SKM-1 (cell line): ENCODE results near the gene LPCAT4.
"Not testable (repeated sequence)": the region's sequence is repeated elsewhere in the genome, so short reads cannot be mapped to it uniquely, and the experiment has no call there.

Experiments used
- DNase-seq: peaks from one replicate; lab custom pipeline; 2025; ENCODE audit not compliant: unreplicated experiment; lab: John Stamatoyannopoulos, UW

LPCAT4 gene, protein sequence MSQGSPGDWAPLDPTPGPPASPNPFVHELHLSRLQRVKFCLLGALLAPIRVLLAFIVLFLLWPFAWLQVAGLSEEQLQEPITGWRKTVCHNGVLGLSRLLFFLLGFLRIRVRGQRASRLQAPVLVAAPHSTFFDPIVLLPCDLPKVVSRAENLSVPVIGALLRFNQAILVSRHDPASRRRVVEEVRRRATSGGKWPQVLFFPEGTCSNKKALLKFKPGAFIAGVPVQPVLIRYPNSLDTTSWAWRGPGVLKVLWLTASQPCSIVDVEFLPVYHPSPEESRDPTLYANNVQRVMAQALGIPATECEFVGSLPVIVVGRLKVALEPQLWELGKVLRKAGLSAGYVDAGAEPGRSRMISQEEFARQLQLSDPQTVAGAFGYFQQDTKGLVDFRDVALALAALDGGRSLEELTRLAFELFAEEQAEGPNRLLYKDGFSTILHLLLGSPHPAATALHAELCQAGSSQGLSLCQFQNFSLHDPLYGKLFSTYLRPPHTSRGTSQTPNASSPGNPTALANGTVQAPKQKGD

DNA sequence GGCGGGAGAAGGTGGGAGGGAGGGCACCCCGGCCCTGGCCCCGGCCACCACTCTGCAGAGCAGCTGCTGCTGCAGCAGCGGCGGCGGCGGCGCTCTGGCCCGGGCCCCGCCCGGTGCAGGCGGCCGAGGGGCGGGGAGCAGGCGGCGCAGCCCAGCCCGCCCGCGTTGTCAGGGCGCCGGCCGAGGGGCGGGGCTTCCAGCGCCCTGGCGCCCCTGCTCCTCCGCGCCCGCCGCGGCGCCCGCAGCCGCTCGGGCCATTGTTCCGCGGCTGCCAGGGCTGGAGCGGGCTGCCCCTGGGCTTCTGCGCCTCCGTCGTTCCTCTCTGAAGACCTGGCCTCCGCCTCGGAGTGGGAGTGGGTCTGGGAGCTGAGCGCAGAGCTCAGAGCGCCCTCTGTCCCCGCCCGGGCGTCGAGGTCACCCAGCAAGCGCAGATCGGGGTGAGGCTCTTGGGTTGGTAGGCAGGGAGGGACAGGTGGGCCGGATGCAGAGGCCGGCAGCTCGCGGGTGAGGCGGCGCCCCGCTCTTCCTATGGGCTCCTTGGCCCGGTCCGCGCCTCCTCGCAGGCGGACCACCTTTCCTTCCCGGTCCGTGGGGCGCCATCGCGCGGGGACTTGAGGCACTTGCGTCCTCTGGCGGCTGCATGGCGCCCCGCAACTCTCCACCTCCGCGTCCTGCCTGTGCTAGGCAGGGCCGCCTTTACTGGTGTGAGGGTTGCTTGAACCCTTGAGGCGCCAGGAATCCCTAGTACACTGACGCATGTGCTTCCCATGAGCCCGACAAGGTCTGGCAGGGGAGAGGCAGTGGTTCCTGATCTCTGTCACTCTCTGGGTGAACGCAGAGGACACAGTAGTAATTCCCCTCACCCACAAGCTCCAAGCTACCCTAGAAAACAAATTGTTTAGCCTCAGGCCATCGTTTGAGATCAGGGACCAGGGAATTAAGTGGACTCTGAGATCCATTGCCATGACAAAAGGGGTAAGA, at the start of gene LPCAT4:
Gene LPCAT4, minus strand, starts transcription at position 96 of the 981 bp plus-strand sequence. CDS start 96 bp downstream, outside the sequence.
- peak; percentile 75 for DNase-seq

DNA sequence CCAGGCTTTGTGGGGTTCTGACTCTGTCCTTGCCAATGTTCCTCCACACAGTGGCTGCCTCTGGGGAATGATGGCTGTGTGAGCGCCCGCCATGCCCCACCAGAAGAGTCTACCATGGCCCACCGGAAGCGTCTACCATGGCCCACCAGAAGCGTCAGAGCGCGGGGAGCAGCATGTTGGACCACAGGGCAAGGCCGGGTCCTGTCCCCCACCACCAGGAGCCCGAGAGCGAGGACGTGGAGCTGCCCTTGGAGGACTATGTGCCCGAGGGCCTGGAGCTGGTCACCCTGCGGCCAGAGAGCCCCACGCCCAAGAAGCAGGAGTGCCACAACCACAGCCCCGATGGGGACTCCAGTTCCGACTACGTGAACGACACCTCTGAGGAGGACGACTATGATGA, 42.5 kb upstream of the LPCAT4 start:
- DNase-seq = not testable (repeated sequence)

DNA sequence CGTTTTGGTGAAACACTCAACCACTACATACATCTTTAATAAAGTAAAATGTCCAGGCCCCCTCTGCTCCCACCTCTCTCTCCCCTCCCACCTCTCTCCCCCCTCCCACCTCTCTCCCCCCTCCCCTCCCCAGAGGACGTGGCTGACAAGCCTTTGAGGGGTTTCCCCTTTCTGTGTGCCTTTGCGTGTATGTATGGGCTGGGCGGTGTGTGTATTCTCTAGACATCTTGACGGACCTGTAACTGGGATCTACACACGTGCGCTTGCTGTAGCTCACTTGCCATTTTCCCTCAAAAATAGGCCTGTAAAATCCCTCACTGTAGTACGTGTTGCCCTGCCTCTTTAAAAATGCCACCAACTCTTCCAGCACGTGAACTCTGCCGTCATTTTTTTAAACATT, 42.0 kb upstream of the LPCAT4 start:
- not testable (repeated sequence) for DNase-seq

DNA sequence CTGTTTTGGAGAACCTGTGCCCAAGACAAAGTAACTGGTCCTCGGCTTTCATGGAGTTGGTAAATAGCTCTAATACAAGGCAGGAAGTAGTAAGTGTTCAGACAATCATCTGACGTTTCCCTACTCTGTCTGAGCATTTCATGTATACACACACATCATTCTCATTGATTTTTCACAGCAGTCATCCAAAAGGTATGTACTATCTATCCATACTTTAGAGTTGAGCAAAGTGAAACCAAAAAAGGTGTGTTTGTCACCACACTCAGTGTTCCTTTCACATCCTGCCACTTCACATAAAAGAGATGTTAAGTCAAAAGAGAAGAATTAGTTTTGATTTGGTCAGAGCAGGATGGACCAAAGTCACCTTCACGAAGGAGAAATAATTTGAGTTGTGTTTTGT, 36.9 kb upstream of the LPCAT4 start:
- DNase-seq = not testable (repeated sequence)

DNA sequence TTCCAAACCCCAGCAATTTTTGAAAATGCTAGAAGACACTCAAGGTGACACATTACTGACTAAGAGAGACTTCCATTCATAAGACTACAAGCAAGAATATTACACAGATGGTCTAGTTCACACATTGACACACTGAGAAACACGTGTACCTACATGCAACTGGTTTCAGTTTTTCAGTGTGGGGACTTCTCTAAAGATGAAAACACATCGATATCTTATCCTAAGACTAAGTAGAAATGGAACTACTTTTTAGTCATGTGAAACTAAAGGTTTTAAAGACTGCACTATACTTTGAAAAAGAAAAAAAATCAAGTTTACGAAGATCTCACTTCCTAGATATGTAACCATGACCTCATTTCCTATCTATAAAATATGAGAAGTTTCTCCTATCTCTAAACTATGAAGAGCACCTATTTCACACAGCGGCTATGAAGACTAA, 36.2 kb upstream of the LPCAT4 start:
- DNase-seq = not testable (repeated sequence)

DNA sequence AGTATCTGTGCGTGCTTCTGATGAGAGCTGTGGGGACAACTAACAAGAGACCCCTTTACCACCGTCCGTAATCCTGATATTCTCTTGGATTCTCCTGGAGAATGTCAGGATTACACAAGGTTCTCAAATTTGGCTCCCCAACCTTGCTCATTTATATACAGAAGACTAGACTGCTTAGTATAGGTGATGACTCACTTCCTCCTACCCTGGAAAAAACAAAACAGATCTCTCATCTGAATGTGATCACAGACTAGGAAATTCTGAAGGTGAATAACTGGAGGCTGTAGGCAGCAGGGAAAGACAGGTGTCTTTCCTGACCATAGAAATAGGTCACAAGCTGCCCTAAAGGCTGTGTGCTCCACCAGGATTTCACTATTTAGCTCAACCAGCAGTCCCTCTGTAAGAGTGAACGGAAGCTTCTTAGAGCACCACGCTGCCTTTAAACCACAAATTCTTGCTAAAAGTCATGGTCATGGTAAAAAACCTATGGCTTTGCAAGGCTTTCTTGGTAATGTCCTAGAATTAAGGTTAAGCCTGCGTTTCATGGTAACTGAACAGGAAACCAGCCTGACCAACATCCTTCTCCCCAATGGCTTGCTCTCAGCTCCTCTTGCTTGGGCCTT, 30.8 kb upstream of the LPCAT4 start:
- DNase-seq = not testable (repeated sequence)

DNA sequence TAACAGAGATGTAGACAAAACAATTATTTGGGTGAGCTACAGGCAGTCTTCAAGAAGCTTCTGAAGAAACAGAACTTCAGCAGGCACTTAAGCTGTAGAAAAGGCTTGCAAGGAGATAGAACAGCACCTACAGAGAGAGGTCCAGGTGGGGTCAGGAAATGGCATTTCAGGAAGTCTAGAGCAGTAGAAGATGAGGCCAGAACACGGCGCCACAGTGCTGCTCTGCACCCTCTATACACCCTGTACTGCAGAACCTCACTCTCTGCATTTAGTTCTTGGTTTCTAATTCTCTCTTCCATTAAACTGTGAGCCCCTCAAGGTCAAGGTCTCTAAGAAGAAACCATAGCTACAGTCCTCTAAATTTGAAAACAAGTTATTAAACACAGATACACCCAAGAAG, 26.0 kb upstream of the LPCAT4 start:
- DNase-seq = not testable (repeated sequence)

DNA sequence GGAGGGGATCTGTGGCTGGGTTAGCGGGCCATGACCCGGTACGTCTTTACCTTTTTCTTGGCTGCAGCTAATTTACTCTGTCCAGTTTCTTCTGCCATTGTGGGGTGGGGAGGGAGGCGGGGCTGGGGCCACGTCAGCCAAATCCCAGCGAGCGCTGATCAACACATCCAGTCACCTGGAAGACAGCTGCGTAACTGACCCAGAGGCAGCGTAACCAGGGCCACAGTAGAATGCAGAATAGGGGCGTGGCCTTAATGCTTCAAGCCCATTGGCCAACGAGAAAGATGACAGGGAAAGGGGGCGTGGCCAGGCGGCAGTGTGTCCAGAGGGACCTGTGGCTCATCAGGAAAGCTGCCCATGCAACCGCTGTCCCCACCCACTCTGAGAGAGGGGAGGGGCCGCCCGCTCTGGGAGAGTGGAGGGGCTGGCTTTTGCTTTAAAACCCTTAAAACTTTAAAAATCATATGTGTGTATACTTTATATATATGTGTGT, 22.6 kb upstream of the LPCAT4 start:
- not testable (repeated sequence) for DNase-seq

DNA sequence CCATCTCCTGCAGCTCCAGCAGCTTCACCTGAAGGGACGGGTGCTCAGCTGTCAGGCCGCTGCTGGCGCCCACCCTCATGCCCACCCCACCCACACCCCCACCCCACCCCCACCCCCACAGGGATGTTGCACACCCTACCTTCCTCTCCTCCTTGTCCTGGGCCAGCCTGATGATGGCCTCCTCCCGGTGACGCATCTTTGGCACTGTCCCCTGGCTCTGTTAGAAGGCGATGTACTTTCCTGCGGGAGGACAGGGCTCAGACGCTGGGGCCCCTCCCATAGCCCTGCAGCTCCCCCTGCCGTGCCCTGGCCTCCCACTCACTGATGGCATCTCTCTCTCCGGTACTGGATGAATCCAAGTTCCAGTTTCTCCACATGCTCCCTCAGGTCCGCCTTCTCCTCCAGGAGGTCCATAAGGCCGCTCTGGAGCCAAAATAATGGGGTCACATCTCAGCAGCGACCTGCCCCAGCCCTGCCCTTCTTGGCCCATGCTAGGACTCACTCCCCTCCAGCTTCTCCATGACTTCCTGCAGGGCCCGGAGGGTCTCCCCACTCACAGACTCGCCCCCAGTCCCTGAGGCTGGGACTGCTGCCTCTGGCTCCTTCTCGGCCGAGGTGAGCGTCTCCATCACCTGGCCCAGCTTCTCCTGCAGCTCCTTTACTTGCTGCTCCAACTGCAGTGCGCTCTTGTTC, 15.0 kb upstream of the LPCAT4 start:
- not testable (repeated sequence) for DNase-seq

DNA sequence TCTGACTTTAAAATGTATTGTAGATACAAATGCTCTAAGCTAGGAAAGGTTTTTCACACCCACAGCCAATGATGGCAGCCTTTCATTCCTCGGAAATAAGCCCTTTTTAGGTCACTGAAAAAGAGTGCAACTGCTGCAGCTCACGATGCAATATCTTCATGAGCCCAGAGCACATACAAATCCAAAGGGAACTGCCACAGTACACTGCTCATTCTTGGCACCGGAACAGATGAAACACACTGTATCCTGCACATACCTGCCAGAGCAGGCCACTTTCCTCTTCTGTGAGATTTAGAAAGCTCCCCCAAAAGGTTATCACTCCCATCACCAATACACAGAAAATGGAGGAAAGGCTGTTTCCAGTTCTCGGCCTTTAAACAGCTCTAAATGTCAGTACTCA, 13.5 kb upstream of the LPCAT4 start:
- not testable (repeated sequence) for DNase-seq

DNA sequence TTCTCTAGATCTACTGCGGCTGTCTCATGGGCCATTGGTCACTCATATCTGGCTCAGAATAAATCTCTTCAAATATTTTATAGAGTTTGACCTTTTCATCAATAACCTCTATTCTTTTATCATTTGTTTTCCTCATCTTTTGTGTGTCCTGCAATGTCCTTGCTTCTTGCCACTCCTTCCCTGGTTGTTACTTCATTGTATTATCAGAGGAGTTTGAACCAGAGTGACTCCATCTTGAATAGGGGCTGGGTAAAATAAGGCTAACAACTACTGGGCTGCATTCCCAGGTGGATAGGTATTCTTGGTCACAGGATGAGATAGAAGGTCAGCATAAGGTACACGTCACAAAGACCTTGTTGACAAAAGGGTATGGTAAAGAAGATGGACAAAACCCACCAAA, 9.9 kb upstream of the LPCAT4 start:
- DNase-seq = no peak

DNA sequence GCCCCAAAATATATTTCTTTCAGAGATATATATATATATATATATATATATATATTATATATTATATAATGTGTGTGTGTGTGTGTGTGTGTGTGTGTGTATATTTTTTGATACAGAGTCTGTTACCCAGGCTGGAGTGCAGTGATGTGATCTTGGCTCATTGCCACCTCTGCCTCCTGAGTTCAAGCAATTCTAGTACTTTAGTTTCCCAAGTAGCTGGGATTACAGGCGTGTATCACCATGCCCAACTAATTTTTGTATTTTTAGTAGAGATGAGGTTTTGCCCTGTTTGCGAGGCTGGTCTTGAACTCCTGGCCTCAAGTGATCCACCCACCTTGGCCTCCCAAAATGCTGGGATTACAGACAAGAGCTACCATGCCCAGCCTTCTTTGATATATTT, 8.5 kb upstream of the LPCAT4 start:
- DNase-seq = not testable (repeated sequence)

DNA sequence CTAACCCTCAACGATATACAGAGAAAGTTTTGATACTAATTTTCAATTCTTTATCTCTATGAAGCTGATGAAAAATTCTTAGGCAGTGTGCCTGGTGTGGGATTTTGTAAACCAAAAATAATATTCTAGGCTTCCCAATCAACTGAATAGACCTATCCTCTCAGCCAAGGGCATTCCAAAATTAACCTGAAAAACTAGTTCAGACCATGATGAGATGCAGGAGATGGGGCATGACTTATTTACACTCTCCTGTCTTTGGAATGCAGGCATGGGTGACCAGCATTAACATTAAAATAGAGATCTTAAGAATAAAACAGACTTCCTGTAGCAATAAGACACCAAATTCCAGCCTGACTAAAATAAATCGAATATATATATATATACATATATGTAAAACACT, 7.8 kb upstream of the LPCAT4 start:
- DNase-seq = no peak

DNA sequence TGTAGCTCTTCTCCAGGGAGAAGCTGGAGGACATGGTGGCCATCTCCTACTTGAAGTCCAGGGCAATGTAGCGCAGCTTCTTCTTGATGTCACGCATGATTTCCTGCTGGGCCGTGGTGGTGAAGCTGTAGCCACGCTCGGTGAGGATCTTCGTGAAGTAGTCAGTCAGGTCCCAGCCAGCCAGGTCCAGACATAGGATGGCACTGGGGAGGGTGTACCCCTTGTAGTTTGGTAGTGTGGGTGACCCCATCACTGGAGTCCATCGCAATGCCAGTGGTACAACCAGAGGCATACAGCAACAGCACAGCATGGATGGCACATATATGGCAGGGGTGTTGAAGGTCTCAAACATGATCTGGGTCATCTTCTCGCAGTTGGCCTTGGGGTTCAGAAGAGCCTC, 7.0 kb upstream of the LPCAT4 start:
- DNase-seq = no peak

DNA sequence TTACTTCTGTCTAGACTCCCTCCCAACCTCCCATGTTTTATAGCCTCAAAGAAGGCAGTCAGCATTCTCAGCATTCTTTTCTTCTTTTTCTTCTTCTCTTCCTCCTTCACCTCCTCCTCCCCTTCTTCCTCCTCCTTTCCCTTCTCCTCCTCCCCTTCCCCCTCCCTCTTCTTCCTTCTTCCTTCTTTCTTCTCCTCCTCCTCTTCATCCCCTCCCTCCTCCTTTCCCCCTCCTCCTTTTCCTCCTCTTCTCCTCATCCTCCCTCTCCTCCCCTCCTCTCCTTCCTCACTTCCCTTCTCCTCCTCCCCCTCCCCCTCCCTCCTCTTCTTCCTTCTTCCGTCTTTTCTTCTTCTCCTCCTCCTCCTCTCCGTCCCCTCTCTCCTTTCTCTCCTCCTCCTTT, 3.6 kb upstream of the LPCAT4 start:
- DNase-seq = no peak

DNA sequence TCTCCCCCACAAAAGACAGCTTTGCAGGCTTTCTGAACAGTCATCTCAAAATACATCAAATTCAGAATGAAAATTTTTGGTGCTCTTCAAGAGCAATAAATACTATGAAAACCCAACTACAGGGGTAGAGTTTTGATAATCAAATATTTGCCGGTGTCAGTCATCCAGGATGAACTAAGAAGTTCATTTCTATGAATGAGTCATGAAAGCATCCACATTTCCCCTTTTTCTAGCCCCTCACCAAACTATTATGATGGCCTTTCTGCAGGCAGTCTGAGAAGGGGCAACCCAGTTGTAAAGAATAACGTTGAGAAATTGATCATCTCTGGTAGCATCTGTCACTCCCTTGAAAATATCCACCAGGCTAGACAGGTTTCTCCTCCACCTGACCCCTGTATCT, 3.1 kb upstream of the LPCAT4 start:
- DNase-seq = no peak

DNA sequence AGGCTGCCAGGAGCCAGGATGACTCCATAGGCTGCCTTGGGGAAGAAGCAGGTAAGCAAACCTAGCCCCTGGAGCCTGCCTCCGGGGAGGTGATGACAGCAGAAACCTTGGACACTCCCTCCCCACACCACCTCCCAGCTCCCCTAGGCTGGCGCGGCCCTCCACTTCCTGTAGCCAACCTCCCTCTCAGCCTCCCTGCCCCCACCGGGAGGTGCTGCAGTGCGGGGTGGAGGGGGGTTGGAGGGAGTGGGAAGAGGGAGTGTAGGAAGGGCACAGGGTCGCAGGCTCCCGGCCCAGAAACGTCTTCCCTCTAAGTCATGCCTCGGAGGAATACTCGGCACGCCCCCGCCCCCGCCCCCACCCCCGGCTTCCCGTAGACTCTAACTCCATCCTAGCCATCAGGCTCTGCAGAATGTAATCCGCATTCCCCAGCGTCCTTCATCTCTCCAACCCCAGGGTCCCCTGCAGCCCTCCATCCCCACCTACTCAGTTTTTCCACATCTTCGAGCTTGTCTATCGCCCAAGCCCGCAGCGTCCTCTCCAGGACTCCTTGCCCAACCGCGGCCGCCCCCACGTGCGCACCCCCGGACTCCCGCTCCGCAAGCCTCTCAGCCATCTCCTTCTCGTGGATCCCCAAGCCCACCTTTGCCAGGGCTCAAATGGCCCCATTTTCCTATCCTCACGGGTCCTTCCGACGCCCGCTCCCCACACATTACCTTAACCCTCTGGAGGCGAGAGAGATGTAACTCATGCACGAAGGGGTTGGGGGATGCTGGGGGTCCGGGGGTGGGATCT, 528 bp downstream of the LPCAT4 start:
- DNase-seq = peak; percentile 29

DNA sequence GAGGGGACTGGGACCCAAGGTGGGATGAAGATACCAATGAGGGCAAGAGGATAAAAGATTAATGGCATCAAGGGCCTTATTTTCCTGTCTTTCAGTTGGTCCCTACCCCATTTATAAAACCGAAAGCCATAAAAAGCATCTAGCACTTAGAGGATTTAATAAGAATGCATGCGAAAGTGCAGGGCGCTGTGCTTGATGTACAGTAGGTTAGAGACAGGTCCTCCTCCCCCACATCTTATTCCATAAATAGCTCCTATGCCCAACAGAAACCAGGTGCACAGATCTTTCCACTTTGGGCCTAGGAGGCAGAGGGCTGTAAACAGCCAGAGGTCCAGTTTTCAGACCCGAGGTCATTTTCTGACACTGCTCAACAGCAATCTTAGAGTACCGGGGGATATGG, 1.2 kb downstream of the LPCAT4 start:
- no peak for DNase-seq

DNA sequence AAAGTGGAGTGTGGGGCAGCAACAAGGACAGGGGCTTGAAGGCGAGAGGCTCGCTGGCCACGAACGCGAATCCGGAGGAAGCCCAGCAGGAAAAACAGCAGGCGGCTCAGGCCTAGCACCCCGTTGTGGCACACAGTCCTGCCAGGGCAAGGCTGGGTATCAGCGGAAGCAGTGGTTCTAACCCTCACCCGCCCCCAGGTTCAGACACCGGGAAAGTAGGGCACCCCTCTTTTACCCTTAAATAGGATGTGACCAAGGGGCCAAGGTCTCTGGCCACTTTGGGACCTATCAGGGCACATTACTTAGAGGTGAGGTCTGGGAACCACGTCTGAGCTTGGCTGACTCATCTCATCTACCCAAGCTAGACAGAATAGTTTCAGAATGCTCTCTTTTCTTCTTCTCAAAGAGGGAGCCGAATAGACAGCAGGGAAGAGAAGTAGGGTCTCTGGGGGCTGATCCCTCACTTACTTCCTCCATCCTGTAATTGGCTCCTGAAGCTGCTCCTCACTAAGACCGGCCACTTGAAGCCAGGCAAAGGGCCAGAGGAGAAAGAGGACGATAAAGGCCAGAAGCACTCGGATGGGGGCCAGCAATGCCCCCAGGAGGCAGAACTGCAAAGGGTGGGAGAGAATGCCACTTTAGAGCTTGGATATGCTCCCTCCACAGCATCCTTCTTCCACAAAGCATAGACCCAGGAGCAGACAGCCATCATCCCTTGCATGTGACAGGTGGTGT, 1.7 kb downstream of the LPCAT4 start:
- no peak for DNase-seq
